Measurements from ENCODE around the gene RAB6D.
"Not testable (repeated sequence)": the region's sequence is repeated elsewhere in the genome, so short reads cannot be mapped to it uniquely, and the experiment has no call there.

RAB6D gene

DNA sequence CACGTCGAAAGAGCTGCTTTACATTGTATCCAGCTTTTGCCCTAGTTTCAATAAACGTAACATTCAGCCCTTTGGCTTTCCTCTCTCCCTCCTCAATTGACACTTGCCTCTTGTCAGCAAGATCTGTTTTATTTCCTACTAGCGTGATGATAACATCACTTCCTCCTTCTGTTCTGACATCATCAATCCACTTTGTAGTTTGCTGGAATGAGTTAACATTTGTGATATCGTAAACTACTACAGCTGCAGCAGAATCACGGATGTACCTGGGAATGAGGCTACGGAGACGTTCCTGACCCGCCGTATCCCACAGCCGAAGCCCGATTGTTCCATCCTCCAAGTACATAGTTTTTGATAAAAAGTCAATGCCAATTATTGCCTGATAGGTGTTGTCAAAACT is 755 bp downstream of the RAB6D start:
- DNase-seq: not testable (repeated sequence)

- not testable (repeated sequence) for DNase-seq
Measured at GRCh38 chr2:131361773-131362172, 2.2 kb downstream of the RAB6D start.

GRCh38 chr2:131353167-131353697 is 10.7 kb downstream of the RAB6D start:
- DNase-seq: not testable (repeated sequence)

DNA sequence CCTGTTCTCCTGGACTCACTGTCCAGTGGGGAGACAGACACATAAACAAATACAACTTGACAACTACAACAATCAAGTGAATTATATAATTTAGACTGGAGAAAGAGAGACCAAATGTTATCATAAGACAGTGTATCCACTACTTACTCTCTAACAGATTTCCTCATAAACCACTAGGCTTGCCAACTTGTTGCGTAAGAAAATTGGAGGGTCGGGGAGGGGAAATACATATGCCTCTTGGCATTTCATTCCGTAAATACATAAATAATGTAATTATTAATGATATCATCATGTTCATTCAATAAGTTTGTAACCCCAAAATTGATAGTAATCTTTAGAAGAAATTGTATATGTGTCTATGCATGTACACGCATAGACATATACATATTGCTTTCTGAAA is 14.9 kb downstream of the RAB6D start:
- DNase-seq: no peak

- not testable (repeated sequence) for DNase-seq
Measured at GRCh38 chr2:131347035-131347434, 16.9 kb downstream of the RAB6D start.

- DNase-seq: not testable (repeated sequence)
Measured at GRCh38 chr2:131339307-131339706, 24.7 kb downstream of the RAB6D start.

GRCh38 chr2:131335319-131335718 is 28.6 kb downstream of the RAB6D start:
- peak; percentile 16 to 18 for DNase-seq

DNA sequence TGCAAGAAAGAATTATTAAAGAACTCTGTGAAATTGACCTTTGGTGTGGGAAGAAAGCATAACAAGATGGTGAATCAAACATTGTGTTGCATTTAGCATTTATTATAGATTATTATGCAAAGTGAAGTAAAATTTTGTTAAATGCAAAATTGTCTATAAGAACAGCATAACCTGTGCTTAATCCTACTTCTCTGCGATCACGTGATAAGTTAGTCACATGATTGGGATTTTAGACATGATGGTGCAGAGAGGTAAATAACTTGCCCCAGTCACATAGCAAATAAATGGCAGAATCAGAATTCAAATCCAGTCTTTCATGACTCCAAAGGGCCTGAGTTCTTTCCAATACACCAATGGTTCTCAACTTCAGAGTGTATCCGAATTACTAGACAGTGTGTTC is 31.3 kb downstream of the RAB6D start:
- DNase-seq: not testable (repeated sequence)

DNA sequence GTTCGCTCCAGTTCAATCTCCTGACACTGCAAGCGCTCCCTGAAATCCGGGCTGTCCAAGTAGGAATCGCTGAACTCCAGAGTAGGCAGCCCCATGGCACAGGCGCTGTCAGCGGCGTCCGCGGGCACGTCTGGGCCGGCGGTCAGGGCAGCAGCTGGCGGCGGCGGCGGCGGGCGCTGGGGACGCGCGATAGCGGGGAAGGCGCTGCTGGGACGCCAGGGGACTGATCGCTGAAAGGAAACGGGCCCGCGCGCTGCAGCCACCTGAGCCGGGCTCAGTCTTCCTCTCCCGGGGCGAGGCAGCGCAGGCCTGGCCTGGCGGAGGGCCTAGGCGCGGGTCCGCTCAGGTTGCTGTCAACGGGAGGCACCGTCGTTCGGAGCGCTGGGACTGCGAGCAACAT is 33.0 kb downstream of the RAB6D start:
- DNase-seq: peak in 1 of 2 donors; percentile 34

- DNase-seq: no peak
Measured at GRCh38 chr2:131322209-131322608, 41.8 kb downstream of the RAB6D start.

DNA sequence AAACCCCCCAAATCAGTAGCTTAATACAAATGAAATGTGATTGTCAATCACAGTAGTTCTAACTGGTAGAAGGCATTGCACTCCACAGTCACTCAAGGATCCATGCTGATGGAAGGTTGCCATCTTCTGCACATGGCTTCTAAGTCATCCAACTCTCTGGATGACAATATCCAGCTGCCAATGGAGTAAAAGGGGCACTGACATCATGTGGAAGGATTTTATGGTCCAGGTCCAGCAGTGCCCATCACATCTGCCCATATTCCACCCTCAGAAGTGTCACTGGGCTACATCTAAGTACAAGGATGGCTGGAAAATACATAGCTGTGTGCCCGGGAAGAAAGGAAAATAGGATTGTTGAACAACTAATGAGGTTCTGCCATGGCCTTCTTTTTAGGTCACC is 42.6 kb downstream of the RAB6D start:
- DNase-seq: not testable (repeated sequence)

DNA sequence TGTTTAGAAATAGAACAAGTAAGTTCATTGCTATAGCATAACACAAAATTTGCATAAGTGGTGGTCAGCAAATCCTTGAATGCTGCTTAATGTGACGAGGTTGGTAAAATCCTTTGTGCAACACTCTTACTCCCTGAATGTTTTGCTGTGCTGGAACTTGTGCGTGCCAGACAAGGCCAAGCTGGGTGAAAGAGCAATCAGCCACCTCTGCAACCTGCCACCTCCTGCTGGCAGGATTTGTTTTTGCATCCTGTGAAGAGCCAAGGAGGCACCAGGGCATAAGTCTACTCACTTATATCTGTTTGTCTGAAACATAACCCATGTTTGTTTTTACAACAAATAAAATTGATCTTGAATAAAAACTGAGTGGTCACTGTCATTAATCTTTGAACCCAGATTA is 53.0 kb downstream of the RAB6D start:
- peak in 1 of 2 donors; percentile 2 for DNase-seq

All from stimulated activated CD4-positive, alpha-beta T cell treated with anti-CD3 and anti-CD28 coated beads, Interleukin-2, amount 100 ng/mL, for 24 hours (primary cell).